K562 (cell line): ENCODE data around the gene CNP. TPM values are rescaled to one million over a fixed set of nuclear protein-coding genes. Genes with fewer than 3 reads are reported as not detected.

Source experiments
- ATAC-seq: fragments of 200-7000 bp; cut with Tn5 transposase; 3 replicates; pipeline ENCODE4 v1.9.1; 2020; ENCODE audit warnings: moderate library complexity
- BruUV-seq: library from RNA; stranded (reverse); fragments of 400-500 nt; replicated peaks from 2 replicates; lab custom pipeline; 2021; lab: Mats Ljungman, UMichigan
- CTCF ChIA-PET: fragments of 300-600 bp; formaldehyde crosslinking; extraction: SDS; loops from one replicate; lab custom pipeline; 2021; ENCODE audit warnings: low intra/inter-chr PET ratio; lab: Yijun Ruan, JAX
- POLR2A ChIA-PET: fragments of 300-600, 350-650 bp; sonication (Branson Sonifier 250); formaldehyde crosslinking; extraction: SDS; loops from one replicate; lab custom pipeline; 2021; ENCODE audit warnings: antibody characterized with exemption, inconsistent platforms; lab: Yijun Ruan, JAX
- DNase-seq, 4 experiments: peaks; one replicate each; pipeline versions ENCODE4 v3.0.0 to v3.0.0-alpha.2; 2011 to 2018; ENCODE audit warnings: low spot score in 3 of 4, mixed read lengths in 3 of 4; ENCODE audit errors: extremely low read depth in 1 of 4
- FAIRE-seq: peaks from 2 replicates; lab custom pipeline; 2011; peaks lifted over from hg19 to GRCh38; lab: Jason Lieb, UNC
- H2AFZ ChIP-seq: 2 replicates; pipeline ENCODE4 v1.6.0; 2011; ENCODE audit warnings: low read depth, low read length, control low read depth, inconsistent platforms
- H3K27ac ChIP-seq: fragments of 200-600 bp; 3 replicates; pipeline ENCODE4 v1.8.0; 2011; ENCODE audit warnings: low read depth, mild to moderate bottlenecking, control low read depth, inconsistent platforms, low read length, moderate library complexity, mixed read lengths; ENCODE audit errors: extremely low read depth
- H3K27me3 ChIP-seq, 2 experiments: fragments of 300-600 bp in 1 of 2; 2 replicates in 1 of 2; 3 replicates in 1 of 2; pipeline versions ENCODE4 v1.6.0 to v1.8.0; 2011; ENCODE audit warnings: inconsistent platforms in 2 of 2, low read length in 2 of 2, mild to moderate bottlenecking in 1 of 2, mixed read lengths in 1 of 2, moderate library complexity in 1 of 2; ENCODE audit not compliant: control insufficient read depth in 2 of 2, insufficient read depth in 2 of 2
- H3K36me3 ChIP-seq: fragments of 300-600 bp; 3 replicates; pipeline ENCODE4 v1.8.0; 2011; ENCODE audit warnings: mild to moderate bottlenecking, low read length, inconsistent platforms; ENCODE audit not compliant: control insufficient read depth, insufficient read depth
- H3K4me1 ChIP-seq, 2 experiments: fragments of 200-600 bp in 1 of 2; replicated peaks in 1 of 2; 2 replicates in 1 of 2; 3 replicates in 1 of 2; pipeline versions ENCODE4 v1.5.1 to v1.8.0; 2011; ENCODE audit warnings: inconsistent platforms in 2 of 2, low read length in 2 of 2, mild to moderate bottlenecking in 1 of 2, mixed read lengths in 1 of 2, moderate library complexity in 1 of 2; ENCODE audit not compliant: control insufficient read depth in 2 of 2, insufficient read depth in 2 of 2
- H3K4me2 ChIP-seq: 2 replicates; pipeline ENCODE4 v1.6.1; 2011; ENCODE audit warnings: low read length, control low read depth, inconsistent platforms, mixed read lengths; ENCODE audit not compliant: insufficient read depth
- H3K4me3 ChIP-seq: fragments of 200-600 bp; sonication (generic), shearing (Covaris generic); 2 replicates; pipeline ENCODE4 v1.5.1; 2016; ENCODE audit warnings: control low read depth, inconsistent platforms
- H3K79me2 ChIP-seq: fragments of 200-600 bp; 3 replicates; pipeline ENCODE4 v1.8.0; 2011; ENCODE audit warnings: low read length, inconsistent platforms; ENCODE audit not compliant: control insufficient read depth, insufficient read depth
- H3K9ac ChIP-seq, 2 experiments: 2 replicates each; pipeline versions ENCODE4 v1.6.0 to v1.6.1; 2011; ENCODE audit warnings: low read depth in 2 of 2, low read length in 2 of 2, control low read depth in 1 of 2, inconsistent platforms in 1 of 2, mild to moderate bottlenecking in 1 of 2, mixed read lengths in 1 of 2; ENCODE audit not compliant: insufficient read depth in 1 of 2
- H3K9me1 ChIP-seq: one replicate; pipeline ENCODE4 v1.6.0; 2011; ENCODE audit warnings: inconsistent platforms, mild to moderate bottlenecking, low read length, moderate library complexity; ENCODE audit not compliant: control insufficient read depth, insufficient read depth
- H3K9me3 ChIP-seq: replicated peaks from 2 replicates; pipeline ENCODE4 v1.5.1; 2011; ENCODE audit warnings: low read depth, low read length, inconsistent platforms; ENCODE audit not compliant: control insufficient read depth, insufficient read depth
- H4K20me1 ChIP-seq: replicated peaks from 2 replicates; pipeline ENCODE4 v1.6.1; 2011; ENCODE audit warnings: low read length, inconsistent platforms, mixed read lengths; ENCODE audit not compliant: control insufficient read depth, insufficient read depth
- POLR2A ChIP-seq: fragments of 450-650 bp; conservative IDR thresholded peaks from 2 replicates; pipeline ENCODE4 v1.6.1; 2016
- POLR2AphosphoS5 ChIP-seq: IDR thresholded peaks from 2 replicates; pipeline ENCODE4 v1.6.1; 2011; ENCODE audit warnings: mild to moderate bottlenecking, low read depth, low read length, moderate library complexity; ENCODE audit not compliant: control insufficient read depth, insufficient read depth
- POLR2G ChIP-seq: fragments of 200-400 bp; formaldehyde crosslinking; IDR thresholded peaks from 2 replicates; pipeline ENCODE4 v1.6.1; 2017; ENCODE audit warnings: low read depth, mild to moderate bottlenecking, antibody characterized with exemption, low read length, moderate library complexity
- ZNF224 ChIP-seq: sonication (generic); formaldehyde crosslinking; IDR thresholded peaks from 2 replicates; pipeline ENCODE4 v1.8.0; 2022; ENCODE audit warnings: mild to moderate bottlenecking, missing genetic modification reagents
- ZNF717 ChIP-seq: fragments of 250-450 bp; sonication (Bioruptor Pico); IDR thresholded peaks from 2 replicates; pipeline ENCODE4 v1.5.0; 2021
- WGBS: fragments of 100-300 bp; shearing (Covaris generic); methylation state at CpG from one replicate; pipeline ENCODE4 v1.1.6; 2016; ENCODE audit warnings: low coverage, mixed read lengths; ENCODE audit not compliant: insufficient coverage; ENCODE audit errors: missing lambda C conversion rate; 5-methylcytosine and 5-hydroxymethylcytosine counted together
- in situ Hi-C: fragments of 300-500 bp; cut with MboI; formaldehyde crosslinking; loops from 4 replicates; pipeline ENCODE4 v1.15.0; 2018; ENCODE audit warnings: inconsistent platforms, mixed read lengths
- intact Hi-C: fragments of 100-400 bp; cut with micrococcal nuclease; formaldehyde crosslinking; loops from 2 replicates; pipeline ENCODE4 v1.14.2; 2022
- polyA plus RNA-seq, 8 experiments: library from polyadenylated mRNA; depleted of rRNA in 4 of 8; stranded (reverse) in 5 of 8; unstranded in 3 of 8; fragments of >200 nt; fragmentation: Nextera tagmentation in 2 of 8; fragmentation: Illumina TruSeq in 1 of 8; extraction: Ambion mirVana in 2 of 8; extraction: Trizol in 1 of 8; gene quantifications; 2 replicates each; pipeline versions ENCODE4 v1.2.1 to v1.2.3, GENCODE V29; 2011 to 2014; ENCODE audit warnings: inconsistent platforms in 1 of 8, missing spikeins in 1 of 8
- total RNA-seq, 7 experiments: library from RNA; depleted of rRNA in 6 of 7; stranded (reverse); fragments of >200 nt in 6 of 7; fragmentation: Illumina TruSeq in 2 of 7; extraction: Trizol in 2 of 7; gene quantifications; 2 replicates each; pipeline versions ENCODE4 v1.2.1 to v1.2.3, GENCODE V29; 2011 to 2021; ENCODE audit warnings: low replicate concordance in 1 of 7
- TF ChIP-seq, protein P1 (sequence below): sonication (generic); formaldehyde crosslinking; IDR thresholded peaks from 2 replicates; pipeline ENCODE4 v1.8.1; 2023; ENCODE audit warnings: missing genetic modification reagents, mild to moderate bottlenecking, borderline replicate concordance
- TF ChIP-seq, protein P2 (sequence below): fragments of 450-650 bp; IDR thresholded peaks from 2 replicates; pipeline ENCODE4 v1.6.1; 2016; ENCODE audit warnings: low read depth

CNP gene
- total and polyA plus RNA-seq, 9 of the 15 experiments (the other 6 are each of a cell fraction or from before 2014, with no cell fraction given): 1.7 to 52.0 (median 29.1) TPM

DNA sequence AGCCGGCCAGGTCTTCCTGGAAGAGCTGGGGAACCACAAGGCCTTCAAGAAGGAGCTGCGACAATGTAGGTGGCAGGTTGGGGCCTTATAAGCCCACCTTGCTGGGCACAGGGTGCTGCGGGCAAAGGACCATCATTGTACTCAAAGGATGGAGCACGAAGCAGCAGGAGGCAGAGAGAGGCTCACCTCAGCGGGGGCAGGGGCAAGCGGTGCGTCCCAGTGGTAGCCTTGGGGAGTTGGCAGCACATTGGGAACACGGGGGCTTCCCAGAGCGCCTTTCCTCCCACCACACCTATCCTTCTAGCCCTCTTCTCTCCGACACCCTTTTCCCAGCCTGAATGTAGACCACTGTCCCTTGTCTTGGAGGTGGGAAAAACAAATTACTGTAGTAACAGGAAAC, 2.1 kb downstream of the CNP start:
- H3K9me1 ChIP-seq: peaks cover 3% of the 10 kb centered on the region
- no peak overlapping the region for H2AFZ ChIP-seq
- WGBS: 90% methylated on average over 9 of the region's 10 CpGs
- H3K4me2 ChIP-seq: no peak overlapping the region
- in situ Hi-C loops: no loop called here
- FAIRE-seq: no peak
- H3K36me3 ChIP-seq: peaks cover 48% of the 10 kb centered on the region; the same call in 2 of the 3 replicates
- H3K9me3 ChIP-seq: no peaks in the 10 kb centered on the region; the same call in 1 of the 2 replicates
- no peak overlapping the region for H3K4me3 ChIP-seq
- TF ChIP-seq ZNF224 (CRISPR knock-in tag) (no peak), ZNF717 (CRISPR knock-in tag) (no peak), POLR2G (0 out of 2 replicates have a peak, but pooled peaks have one; percentile 13), POLR2AphosphoS5 (0 out of 2 replicates have a peak, but pooled peaks have one; percentile 40), POLR2A (0 out of 2 replicates have a peak, but pooled peaks have one; percentile 13)
- TF ChIP-seq, protein P1, sequence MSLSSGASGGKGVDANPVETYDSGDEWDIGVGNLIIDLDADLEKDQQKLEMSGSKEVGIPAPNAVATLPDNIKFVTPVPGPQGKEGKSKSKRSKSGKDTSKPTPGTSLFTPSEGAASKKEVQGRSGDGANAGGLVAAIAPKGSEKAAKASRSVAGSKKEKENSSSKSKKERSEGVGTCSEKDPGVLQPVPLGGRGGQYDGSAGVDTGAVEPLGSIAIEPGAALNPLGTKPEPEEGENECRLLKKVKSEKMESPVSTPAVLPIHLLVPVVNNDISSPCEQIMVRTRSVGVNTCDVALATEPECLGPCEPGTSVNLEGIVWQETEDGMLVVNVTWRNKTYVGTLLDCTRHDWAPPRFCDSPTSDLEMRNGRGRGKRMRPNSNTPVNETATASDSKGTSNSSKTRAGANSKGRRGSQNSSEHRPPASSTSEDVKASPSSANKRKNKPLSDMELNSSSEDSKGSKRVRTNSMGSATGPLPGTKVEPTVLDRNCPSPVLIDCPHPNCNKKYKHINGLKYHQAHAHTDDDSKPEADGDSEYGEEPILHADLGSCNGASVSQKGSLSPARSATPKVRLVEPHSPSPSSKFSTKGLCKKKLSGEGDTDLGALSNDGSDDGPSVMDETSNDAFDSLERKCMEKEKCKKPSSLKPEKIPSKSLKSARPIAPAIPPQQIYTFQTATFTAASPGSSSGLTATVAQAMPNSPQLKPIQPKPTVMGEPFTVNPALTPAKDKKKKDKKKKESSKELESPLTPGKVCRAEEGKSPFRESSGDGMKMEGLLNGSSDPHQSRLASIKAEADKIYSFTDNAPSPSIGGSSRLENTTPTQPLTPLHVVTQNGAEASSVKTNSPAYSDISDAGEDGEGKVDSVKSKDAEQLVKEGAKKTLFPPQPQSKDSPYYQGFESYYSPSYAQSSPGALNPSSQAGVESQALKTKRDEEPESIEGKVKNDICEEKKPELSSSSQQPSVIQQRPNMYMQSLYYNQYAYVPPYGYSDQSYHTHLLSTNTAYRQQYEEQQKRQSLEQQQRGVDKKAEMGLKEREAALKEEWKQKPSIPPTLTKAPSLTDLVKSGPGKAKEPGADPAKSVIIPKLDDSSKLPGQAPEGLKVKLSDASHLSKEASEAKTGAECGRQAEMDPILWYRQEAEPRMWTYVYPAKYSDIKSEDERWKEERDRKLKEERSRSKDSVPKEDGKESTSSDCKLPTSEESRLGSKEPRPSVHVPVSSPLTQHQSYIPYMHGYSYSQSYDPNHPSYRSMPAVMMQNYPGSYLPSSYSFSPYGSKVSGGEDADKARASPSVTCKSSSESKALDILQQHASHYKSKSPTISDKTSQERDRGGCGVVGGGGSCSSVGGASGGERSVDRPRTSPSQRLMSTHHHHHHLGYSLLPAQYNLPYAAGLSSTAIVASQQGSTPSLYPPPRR (CRISPR knock-in tag): no peak
- TF ChIP-seq, protein P2, sequence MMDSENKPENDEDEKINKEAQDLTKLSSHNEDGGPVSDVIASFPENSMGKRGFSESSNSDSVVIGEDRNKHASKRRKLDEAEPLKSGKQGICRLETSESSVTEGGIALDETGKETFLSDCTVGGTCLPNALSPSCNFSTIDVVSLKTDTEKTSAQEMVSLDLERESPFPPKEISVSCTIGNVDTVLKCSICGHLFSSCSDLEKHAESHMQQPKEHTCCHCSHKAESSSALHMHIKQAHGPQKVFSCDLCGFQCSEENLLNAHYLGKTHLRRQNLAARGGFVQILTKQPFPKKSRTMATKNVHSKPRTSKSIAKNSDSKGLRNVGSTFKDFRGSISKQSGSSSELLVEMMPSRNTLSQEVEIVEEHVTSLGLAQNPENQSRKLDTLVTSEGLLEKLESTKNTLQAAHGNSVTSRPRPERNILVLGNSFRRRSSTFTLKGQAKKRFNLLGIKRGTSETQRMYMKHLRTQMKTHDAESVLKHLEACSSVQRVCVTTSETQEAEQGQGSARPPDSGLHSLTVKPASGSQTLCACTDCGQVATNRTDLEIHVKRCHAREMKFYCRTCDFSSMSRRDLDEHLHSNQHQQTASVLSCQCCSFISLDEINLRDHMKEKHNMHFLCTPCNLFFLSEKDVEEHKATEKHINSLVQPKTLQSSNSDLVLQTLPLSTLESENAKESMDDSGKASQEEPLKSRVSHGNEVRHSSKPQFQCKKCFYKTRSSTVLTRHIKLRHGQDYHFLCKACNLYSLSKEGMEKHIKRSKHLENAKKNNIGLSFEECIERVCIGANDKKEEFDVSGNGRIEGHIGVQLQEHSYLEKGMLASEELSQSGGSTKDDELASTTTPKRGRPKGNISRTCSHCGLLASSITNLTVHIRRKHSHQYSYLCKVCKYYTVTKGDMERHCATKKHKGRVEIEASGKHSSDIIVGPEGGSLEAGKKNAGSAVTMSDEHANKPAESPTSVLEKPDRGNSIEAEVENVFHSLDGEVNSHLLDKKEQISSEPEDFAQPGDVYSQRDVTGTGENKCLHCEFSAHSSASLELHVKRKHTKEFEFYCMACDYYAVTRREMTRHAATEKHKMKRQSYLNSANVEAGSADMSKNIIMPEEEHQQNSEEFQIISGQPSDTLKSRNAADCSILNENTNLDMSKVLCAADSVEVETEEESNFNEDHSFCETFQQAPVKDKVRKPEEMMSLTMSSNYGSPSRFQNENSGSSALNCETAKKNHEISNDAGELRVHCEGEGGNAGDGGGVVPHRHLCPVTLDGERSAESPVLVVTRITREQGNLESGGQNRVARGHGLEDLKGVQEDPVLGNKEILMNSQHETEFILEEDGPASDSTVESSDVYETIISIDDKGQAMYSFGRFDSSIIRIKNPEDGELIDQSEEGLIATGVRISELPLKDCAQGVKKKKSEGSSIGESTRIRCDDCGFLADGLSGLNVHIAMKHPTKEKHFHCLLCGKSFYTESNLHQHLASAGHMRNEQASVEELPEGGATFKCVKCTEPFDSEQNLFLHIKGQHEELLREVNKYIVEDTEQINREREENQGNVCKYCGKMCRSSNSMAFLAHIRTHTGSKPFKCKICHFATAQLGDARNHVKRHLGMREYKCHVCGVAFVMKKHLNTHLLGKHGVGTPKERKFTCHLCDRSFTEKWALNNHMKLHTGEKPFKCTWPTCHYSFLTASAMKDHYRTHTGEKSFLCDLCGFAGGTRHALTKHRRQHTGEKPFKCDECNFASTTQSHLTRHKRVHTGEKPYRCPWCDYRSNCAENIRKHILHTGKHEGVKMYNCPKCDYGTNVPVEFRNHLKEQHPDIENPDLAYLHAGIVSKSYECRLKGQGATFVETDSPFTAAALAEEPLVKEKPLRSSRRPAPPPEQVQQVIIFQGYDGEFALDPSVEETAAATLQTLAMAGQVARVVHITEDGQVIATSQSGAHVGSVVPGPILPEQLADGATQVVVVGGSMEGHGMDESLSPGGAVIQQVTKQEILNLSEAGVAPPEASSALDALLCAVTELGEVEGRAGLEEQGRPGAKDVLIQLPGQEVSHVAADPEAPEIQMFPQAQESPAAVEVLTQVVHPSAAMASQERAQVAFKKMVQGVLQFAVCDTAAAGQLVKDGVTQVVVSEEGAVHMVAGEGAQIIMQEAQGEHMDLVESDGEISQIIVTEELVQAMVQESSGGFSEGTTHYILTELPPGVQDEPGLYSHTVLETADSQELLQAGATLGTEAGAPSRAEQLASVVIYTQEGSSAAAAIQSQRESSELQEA: no peak
- ChIA-PET CTCF (no interaction called here), POLR2A (interaction anchor here (0.6 to 1.9 kb wide), 5 partner anchors 9 to 279 kb away, joined by 3 to 8 read pairs (median 4); no protein-coding TSS in a partner anchor)
- peaks cover 10 to 43% of the 10 kb centered on the region in 2 experiments; a peak in 4 of 5 replicates for H3K4me1 ChIP-seq
- no peak overlapping the region for H3K9ac ChIP-seq
- H4K20me1 ChIP-seq: no peaks in the 10 kb centered on the region; the same call in 1 of the 2 replicates
- BruUV-seq: no TSS peak
- no peaks in the 10 kb centered on the region for H3K27me3 ChIP-seq
- intact Hi-C loops: loop anchor here (5.0 kb wide), 1 partner anchor 59 kb away; no protein-coding TSS in a partner anchor
- DNase-seq: no peak
- no peak overlapping the region for H3K27ac ChIP-seq
- H3K79me2 ChIP-seq: peaks cover 16% of the 10 kb centered on the region
- no peak for ATAC-seq
